PC-9 (cell line): ENCODE measurements around the gene PDE10A.

Experiments used
- CTCF ChIP-seq: fragments of 200-600 bp; sonication (generic); conservative IDR thresholded peaks from 2 replicates; pipeline ENCODE4 v1.6.1; 2017; ENCODE audit warnings: mixed run types, antibody characterized with exemption, mild to moderate bottlenecking, moderate library complexity
- EZH2 ChIP-seq: fragments of 200-600 bp; sonication (generic); IDR thresholded peaks from 2 replicates; pipeline ENCODE4 v1.8.0; 2017; ENCODE audit warnings: antibody characterized with exemption, low read depth

- no peak for TF ChIP-seq CTCF
- no peak for TF ChIP-seq EZH2
These were observed 44.8 kb downstream of the PDE10A start for GRCh38 chr6:165618241-165618640.
